OCI-LY3 (cell line): ENCODE measurements around the gene OPCML.

Experiments
- H2AFZ ChIP-seq: fragments of 200-600, 300-600 bp; shearing (Covaris generic); 2 replicates; pipeline ENCODE4 v1.6.0; 2014; ENCODE audit warnings: antibody characterized with exemption, low read depth, low read length
- H3K27ac ChIP-seq: fragments of 200-600, 300-600 bp; sonication (generic); 2 replicates; pipeline ENCODE4 v1.5.1; 2014; ENCODE audit warnings: mild to moderate bottlenecking, low read length, moderate library complexity, mixed read lengths
- H3K27me3 ChIP-seq: fragments of 200-600, 300-600 bp; sonication (generic); 2 replicates; pipeline ENCODE4 v1.6.1; 2014; ENCODE audit warnings: low read depth, low read length, mixed read lengths
- H3K36me3 ChIP-seq: fragments of 200-600, 300-600 bp; sonication (generic); replicated peaks from 2 replicates; pipeline ENCODE3; 2014; ENCODE audit warnings: low read depth, low read length, mixed read lengths
- H3K4me1 ChIP-seq: fragments of 300-600, 200-600 bp; sonication (generic); 2 replicates; pipeline ENCODE4 v1.6.1; 2014; ENCODE audit warnings: low read length, mixed read lengths
- H3K4me2 ChIP-seq: fragments of 200-600, 300-600 bp; sonication (generic); 2 replicates; pipeline ENCODE4 v1.6.1; 2014; ENCODE audit warnings: low read length, mixed read lengths
- H3K4me3 ChIP-seq: fragments of 300-600, 200-600 bp; sonication (generic); 2 replicates; pipeline ENCODE4 v1.5.1; 2014; ENCODE audit warnings: antibody characterized with exemption, mild to moderate bottlenecking, low read length, moderate library complexity
- H3K79me2 ChIP-seq: fragments of 300-600, 200-600 bp; shearing (Covaris generic); 2 replicates; pipeline ENCODE4 v1.6.1; 2014; ENCODE audit warnings: mild to moderate bottlenecking, low read length, mixed read lengths
- H3K9ac ChIP-seq: fragments of 300-600, 200-600 bp; shearing (Covaris generic); 2 replicates; pipeline ENCODE4 v1.6.0; 2014; ENCODE audit warnings: mild to moderate bottlenecking, low read length, moderate library complexity
- H3K9me3 ChIP-seq: fragments of 200-600, 300-600 bp; shearing (Covaris generic); 2 replicates; pipeline ENCODE4 v1.6.1; 2014; ENCODE audit warnings: low read length, mixed read lengths; ENCODE audit not compliant: insufficient read depth
- H4K20me1 ChIP-seq: fragments of 200-600, 300-600 bp; sonication (generic); 2 replicates; pipeline ENCODE4 v1.6.1; 2016; ENCODE audit warnings: low read length, mixed read lengths; ENCODE audit not compliant: insufficient read depth
- EZH2phosphoT487 ChIP-seq: fragments of 200-600 bp; shearing (Covaris generic); IDR thresholded peaks from 2 replicates; pipeline ENCODE4 v1.6.1; 2018; ENCODE audit warnings: antibody characterized with exemption, mixed run types, low read depth
- TF ChIP-seq, protein P1 (sequence below): fragments of 200-600, 300-600 bp; sonication (generic); IDR thresholded peaks from 2 replicates; pipeline ENCODE4 v1.5.1; 2014; ENCODE audit warnings: antibody characterized with exemption, low read length, low read depth

OPCML gene

GRCh38 chr11:132457445-132457844 is 1074.9 kb downstream of the OPCML start:
- Histone ChIP-seq H3K27me3 (peaks cover 4% of the 10 kb centered on the region; the same call in 1 of the 2 replicates), H3K4me3 (no peak overlapping the region), H2AFZ (no peak overlapping the region), H3K9me3 (no peaks in the 10 kb centered on the region), H3K36me3 (no peaks in the 10 kb centered on the region), H3K9ac (no peak overlapping the region), H3K27ac (no peak overlapping the region), H3K79me2 (no peaks in the 10 kb centered on the region), H4K20me1 (no peaks in the 10 kb centered on the region), H3K4me2 (no peak overlapping the region), H3K4me1 (no peaks in the 10 kb centered on the region)
- no peak for TF ChIP-seq EZH2phosphoT487
- TF ChIP-seq, protein P1, sequence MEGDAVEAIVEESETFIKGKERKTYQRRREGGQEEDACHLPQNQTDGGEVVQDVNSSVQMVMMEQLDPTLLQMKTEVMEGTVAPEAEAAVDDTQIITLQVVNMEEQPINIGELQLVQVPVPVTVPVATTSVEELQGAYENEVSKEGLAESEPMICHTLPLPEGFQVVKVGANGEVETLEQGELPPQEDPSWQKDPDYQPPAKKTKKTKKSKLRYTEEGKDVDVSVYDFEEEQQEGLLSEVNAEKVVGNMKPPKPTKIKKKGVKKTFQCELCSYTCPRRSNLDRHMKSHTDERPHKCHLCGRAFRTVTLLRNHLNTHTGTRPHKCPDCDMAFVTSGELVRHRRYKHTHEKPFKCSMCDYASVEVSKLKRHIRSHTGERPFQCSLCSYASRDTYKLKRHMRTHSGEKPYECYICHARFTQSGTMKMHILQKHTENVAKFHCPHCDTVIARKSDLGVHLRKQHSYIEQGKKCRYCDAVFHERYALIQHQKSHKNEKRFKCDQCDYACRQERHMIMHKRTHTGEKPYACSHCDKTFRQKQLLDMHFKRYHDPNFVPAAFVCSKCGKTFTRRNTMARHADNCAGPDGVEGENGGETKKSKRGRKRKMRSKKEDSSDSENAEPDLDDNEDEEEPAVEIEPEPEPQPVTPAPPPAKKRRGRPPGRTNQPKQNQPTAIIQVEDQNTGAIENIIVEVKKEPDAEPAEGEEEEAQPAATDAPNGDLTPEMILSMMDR: no peak

GRCh38 chr11:132456751-132457328 is 1075.5 kb downstream of the OPCML start:
- Histone ChIP-seq H3K27ac (no peak overlapping the region), H3K4me1 (no peaks in the 10 kb centered on the region), H3K79me2 (no peaks in the 10 kb centered on the region), H3K36me3 (no peaks in the 10 kb centered on the region), H3K9ac (no peak overlapping the region), H3K4me3 (no peak overlapping the region), H2AFZ (no peak overlapping the region), H3K27me3 (peaks cover 4% of the 10 kb centered on the region; the same call in 1 of the 2 replicates), H3K9me3 (no peaks in the 10 kb centered on the region), H3K4me2 (no peak overlapping the region), H4K20me1 (no peaks in the 10 kb centered on the region)
- TF ChIP-seq EZH2phosphoT487: no peak
- TF ChIP-seq, protein P1: no peak

GRCh38 chr11:132455044-132455443 is 1077.3 kb downstream of the OPCML start:
- Histone ChIP-seq H3K4me2 (no peak overlapping the region), H4K20me1 (no peaks in the 10 kb centered on the region), H3K9me3 (no peaks in the 10 kb centered on the region), H3K9ac (no peak overlapping the region), H3K79me2 (no peaks in the 10 kb centered on the region), H3K27me3 (peaks cover 4% of the 10 kb centered on the region; the same call in 1 of the 2 replicates), H3K36me3 (no peaks in the 10 kb centered on the region), H3K4me1 (no peaks in the 10 kb centered on the region), H3K27ac (no peak overlapping the region), H2AFZ (no peak overlapping the region), H3K4me3 (no peak overlapping the region)
- TF ChIP-seq, protein P1: no peak
- TF ChIP-seq EZH2phosphoT487: no peak

- Histone ChIP-seq H2AFZ (no peak overlapping the region), H3K4me1 (no peaks in the 10 kb centered on the region), H3K9ac (no peak overlapping the region), H3K27ac (no peak overlapping the region), H3K4me3 (no peak overlapping the region), H3K9me3 (no peaks in the 10 kb centered on the region), H3K4me2 (no peak overlapping the region), H3K27me3 (peaks cover 4% of the 10 kb centered on the region; the same call in 1 of the 2 replicates), H4K20me1 (no peaks in the 10 kb centered on the region), H3K79me2 (no peaks in the 10 kb centered on the region), H3K36me3 (no peaks in the 10 kb centered on the region)
- TF ChIP-seq, protein P1: no peak
- TF ChIP-seq EZH2phosphoT487: no peak
Measured at GRCh38 chr11:132453406-132453805, 1078.9 kb downstream of the OPCML start.
